ENCODE measurements around the gene BAIAP2.

Gene BAIAP2

DNA sequence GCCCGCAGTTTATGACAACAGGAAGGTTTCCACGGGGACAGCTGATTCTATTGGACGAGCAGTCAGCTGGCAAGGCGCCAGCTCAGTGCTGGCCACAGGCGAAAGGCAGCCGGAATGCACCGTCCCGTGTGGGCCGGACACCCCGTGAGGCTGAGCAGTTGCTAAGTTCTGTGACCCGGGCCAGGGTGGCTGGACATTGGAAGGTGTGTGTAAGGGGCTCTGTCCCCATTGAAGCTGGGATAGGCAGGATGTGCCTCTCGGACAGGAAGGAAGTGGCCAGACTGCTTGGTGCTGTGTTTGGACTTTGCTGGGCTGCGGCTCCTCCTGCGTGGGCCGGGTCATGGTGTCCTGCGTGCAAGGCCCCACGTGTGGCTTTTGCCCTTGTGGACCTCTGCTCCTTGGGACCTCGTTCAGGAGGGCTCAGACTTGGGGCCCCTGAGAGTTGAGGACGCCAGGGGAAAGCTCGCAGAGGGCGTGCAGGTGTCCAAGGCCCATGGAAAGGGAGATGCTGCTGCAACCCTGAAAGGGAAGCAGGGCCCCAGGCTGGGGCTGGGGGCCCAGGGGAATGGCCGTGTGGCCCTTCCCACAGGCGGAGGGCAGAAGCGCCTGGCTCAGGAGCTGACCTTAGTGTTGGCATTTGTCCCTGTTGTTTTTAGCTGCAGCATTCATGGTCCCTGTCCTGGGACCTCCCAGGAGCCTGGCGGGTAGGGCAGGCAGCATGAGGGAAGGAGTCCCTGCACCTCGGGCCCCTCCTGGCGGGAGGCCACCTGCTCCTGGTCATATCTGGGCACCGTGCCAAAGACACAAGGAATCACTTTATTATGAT, 10.0 kb downstream of the BAIAP2 start:
- peak overlapping the region in 1 of 2 donors; percentile 72 for H3K27ac ChIP-seq
- H3K4me3 ChIP-seq, result peak overlapping the region; percentile 57
- TF ChIP-seq, protein P1, sequence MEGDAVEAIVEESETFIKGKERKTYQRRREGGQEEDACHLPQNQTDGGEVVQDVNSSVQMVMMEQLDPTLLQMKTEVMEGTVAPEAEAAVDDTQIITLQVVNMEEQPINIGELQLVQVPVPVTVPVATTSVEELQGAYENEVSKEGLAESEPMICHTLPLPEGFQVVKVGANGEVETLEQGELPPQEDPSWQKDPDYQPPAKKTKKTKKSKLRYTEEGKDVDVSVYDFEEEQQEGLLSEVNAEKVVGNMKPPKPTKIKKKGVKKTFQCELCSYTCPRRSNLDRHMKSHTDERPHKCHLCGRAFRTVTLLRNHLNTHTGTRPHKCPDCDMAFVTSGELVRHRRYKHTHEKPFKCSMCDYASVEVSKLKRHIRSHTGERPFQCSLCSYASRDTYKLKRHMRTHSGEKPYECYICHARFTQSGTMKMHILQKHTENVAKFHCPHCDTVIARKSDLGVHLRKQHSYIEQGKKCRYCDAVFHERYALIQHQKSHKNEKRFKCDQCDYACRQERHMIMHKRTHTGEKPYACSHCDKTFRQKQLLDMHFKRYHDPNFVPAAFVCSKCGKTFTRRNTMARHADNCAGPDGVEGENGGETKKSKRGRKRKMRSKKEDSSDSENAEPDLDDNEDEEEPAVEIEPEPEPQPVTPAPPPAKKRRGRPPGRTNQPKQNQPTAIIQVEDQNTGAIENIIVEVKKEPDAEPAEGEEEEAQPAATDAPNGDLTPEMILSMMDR (IDR thresholded peaks at IDR 0.05), result no peak
- no peak for DNase-seq (ENCODE audit: low spot score)

DNA sequence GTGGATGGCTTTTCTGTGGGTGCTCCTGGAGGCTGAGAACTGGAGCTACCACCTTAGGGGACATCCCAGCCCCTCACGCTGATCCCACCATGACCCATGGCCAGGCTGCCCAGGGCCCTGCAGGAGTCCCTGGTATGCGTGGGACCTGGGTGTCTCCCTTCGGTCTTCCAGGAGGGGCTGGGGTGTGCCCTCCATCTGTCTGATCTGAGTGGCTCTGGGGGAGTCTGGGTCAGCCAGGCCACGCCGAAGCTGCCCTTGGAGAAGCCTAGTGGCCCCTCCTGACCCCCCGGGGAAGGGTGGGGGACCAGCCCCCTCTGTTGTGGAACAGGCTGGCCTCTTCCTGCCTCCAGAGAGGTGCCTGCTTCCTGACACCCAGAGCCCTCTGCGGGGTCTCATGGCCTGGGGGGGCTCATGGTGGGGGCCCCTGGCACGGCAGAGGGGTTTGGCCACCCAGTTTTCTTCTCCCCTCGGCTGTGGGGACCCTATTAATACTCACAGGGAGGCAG, 10.7 kb downstream of the BAIAP2 start:
- no peak overlapping the region for H3K4me3 ChIP-seq
- TF ChIP-seq, protein P1 (IDR thresholded peaks at IDR 0.05), result no peak
- H3K27ac ChIP-seq, result peak overlapping the region in 1 of 2 donors; percentile 72
- no peak for DNase-seq (ENCODE audit: low spot score)

DNA sequence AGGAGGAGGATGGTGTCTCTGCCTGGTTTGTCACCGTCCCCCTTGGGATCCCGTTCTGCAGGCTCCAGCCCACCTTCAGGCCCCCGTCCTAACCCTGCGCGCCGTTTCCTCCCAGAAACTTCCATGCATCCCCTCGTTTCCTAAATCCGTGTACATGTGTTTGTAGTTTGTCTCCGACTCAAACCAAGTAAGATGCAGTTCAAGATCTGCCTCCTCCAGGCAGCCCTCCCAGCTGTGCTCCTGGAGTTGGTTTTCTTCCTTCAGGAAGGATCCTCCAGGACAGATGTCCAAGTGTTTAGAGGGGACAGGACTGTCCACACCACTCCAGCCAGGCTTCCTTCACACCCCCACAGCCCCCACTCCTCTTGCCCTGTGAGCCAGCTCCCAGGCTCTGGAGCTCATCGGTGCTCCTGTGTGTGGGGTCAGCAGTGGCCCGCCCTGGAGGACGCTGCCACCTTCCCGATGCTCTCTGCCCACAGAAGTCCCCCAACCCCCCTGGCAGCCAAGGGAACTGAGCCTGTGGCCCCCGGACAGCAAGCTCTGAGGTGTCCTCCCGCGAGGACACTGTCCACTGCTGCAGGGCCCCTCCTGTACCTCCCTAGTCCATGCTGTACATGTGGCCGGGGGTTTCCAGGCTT, 11.3 kb downstream of the BAIAP2 start:
- TF ChIP-seq, protein P1 (IDR thresholded peaks at IDR 0.05), result no peak
- Histone ChIP-seq H3K4me3 (no peak overlapping the region), H3K27ac (peak overlapping the region in 1 of 2 donors; percentile 72)
- no peak for DNase-seq (ENCODE audit: low spot score)

DNA sequence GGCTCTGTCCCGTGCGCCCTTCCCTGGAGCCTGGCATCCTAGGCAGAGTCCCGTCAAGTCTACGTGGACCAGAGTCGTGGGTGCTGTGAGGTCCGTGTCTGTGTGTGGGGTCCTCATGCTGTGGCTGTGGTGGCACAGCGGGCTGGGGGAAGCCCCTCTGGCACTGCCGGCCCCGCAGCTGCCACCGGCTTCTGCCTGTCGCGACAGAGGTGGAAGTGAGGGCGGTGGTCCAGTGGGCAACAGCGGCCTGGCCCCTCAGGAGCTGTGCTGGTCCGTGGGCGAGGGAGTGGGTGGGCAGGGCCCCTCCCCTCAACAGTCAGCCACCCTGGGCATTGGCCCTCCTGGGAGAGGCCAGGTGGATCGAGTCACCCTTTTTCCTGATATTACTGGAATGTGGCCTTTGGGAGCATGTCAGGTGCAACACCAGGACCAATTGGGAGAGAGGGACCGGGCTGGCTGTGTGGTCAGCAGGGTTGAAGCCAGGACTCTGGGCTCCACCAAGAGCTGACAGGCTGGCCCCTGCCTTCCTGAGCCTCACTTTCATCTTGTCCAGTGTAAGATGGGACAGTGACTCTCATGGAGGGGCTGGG, 11.9 kb downstream of the BAIAP2 start:
- peak overlapping the region in 1 of 2 donors; percentile 72 for H3K27ac ChIP-seq
- H3K4me3 ChIP-seq, result no peak overlapping the region
- no peak for DNase-seq (ENCODE audit: low spot score)
- TF ChIP-seq, protein P1 (IDR thresholded peaks at IDR 0.05), result no peak

DNA sequence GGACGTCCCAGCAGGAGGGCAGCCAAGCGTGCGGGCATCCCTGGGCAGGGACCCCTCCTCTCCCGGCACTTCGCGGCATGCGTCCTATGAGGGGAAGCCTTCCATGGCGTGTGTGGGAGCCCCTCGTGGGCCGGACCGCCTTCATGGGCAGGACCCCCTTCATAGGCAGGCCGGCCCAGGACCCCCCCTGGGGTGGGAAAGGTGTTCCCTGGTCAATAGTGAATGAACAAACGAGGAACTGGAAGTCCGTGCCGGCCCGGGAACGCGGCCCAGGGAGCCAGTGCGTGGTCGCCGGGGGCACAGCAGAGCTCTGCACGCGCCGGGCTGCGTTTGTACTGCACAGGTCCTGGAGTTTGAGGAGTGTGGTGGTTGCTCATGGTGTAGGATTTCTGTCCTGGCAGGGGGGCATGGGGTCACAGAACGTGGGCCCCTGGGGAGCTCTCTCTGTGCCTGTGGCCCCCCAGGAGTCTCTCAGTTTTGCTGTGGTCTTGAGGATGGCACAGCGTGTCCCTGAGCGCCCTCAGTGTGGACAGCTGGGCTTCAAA, 13.9 kb downstream of the BAIAP2 start:
- H3K4me3 ChIP-seq, result no peak overlapping the region
- DNase-seq (ENCODE audit: low spot score), result no peak
- TF ChIP-seq, protein P1 (IDR thresholded peaks at IDR 0.05), result no peak
- no peak overlapping the region for H3K27ac ChIP-seq

DNA sequence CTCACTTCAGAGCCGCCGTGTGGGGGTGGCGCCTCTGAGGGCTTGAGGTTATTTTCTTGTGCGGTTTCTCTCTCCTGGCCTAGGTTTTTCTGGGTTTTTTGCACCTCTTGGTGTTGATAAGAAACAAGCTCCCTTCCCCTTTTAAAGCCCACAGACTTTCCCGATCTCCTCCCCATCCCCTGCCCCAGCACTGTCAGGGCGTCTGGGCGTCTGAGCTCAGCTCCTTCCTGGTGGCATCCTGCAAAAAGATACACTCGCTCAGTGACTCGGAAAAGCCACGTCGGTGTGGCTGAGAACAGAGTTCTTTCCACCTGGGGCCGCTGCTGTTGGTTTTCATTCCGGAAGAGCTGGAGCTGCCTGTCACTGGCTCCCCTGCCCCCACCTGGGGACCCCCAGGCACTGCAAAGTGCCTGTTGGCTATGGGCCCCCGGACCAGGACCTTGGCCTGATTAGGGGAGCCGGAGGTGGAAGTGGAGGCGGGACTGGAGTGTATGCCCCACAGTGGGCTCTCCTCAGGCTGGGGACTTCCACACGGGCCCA, 14.5 kb downstream of the BAIAP2 start:
- TF ChIP-seq, protein P1 (IDR thresholded peaks at IDR 0.05), result no peak
- H3K27ac ChIP-seq, result peak overlapping the region in 1 of 2 donors; percentile 76
- DNase-seq (ENCODE audit: low spot score), result no peak
- H3K4me3 ChIP-seq, result peak overlapping the region; percentile 55

Measured in coronary artery (tissue), 2 donors.